Neural cell (in vitro differentiated cells): ENCODE measurements around the gene C4orf51.

Source experiments
- CTCF ChIP-seq: fragments of 450-650 bp; IDR thresholded peaks from 2 replicates; pipeline ENCODE4 v1.5.1; 2014; ENCODE audit warnings: antibody characterized with exemption, mild to moderate bottlenecking, moderate library complexity; ENCODE audit not compliant: poor library complexity, severe bottlenecking
- EP300 ChIP-seq: fragments of 450-650 bp; conservative IDR thresholded peaks from 2 replicates; pipeline ENCODE4 v1.6.1; 2014; ENCODE audit warnings: antibody characterized with exemption, mild to moderate bottlenecking, moderate library complexity; ENCODE audit not compliant: poor library complexity, severe bottlenecking
- EZH2 ChIP-seq: fragments of 200-600, 300-800 bp; shearing (Covaris generic), sonication (generic); IDR thresholded peaks from 2 replicates; pipeline ENCODE4 v1.6.1; 2014; ENCODE audit warnings: antibody characterized with exemption, low read length, borderline replicate concordance, mild to moderate bottlenecking; ENCODE audit not compliant: insufficient read depth, poor library complexity, severe bottlenecking
- POLR2AphosphoS5 ChIP-seq: IDR thresholded peaks from 2 replicates; pipeline ENCODE4 v1.6.1; 2012
- RAD21 ChIP-seq: fragments of 450-650 bp; conservative IDR thresholded peaks from 2 replicates; pipeline ENCODE4 v1.6.1; 2014; ENCODE audit warnings: antibody characterized with exemption, mild to moderate bottlenecking, moderate library complexity
- REST ChIP-seq: IDR thresholded peaks from 2 replicates; pipeline ENCODE4 v1.6.1; 2012; ENCODE audit warnings: borderline replicate concordance
- SMC3 ChIP-seq: fragments of 450-650 bp; conservative IDR thresholded peaks from 2 replicates; pipeline ENCODE4 v1.6.1; 2014; ENCODE audit warnings: antibody characterized with exemption, mild to moderate bottlenecking, moderate library complexity; ENCODE audit not compliant: poor library complexity
- TAF1 ChIP-seq: IDR thresholded peaks from 2 replicates; pipeline ENCODE4 v1.6.1; 2012; ENCODE audit warnings: low read depth

GRCh38 chr4:145779319-145779801, 99.4 kb downstream of the C4orf51 start:
- TF ChIP-seq EP300, result no peak
- TF ChIP-seq EZH2, result no peak
- TF ChIP-seq POLR2AphosphoS5, result no peak
- no peak for TF ChIP-seq CTCF
- no peak for TF ChIP-seq SMC3
- TF ChIP-seq TAF1, result no peak
- no peak for TF ChIP-seq RAD21
- no peak for TF ChIP-seq REST
